ENCODE measurements around the gene HAUS8.

HAUS8 gene

GRCh38 chr19:17021793-17022590 lies 53.3 kb downstream of the HAUS8 start:
- H3K9me3 ChIP-seq (ENCODE audit: control insufficient read depth, insufficient read depth, low read length) = peaks cover 10% of the 10 kb centered on the region
- no peaks in the 10 kb centered on the region for H3K79me2 ChIP-seq (ENCODE audit: control insufficient read depth, low read length)
- H3K27ac ChIP-seq (ENCODE audit: low read depth, low read length) = no peak overlapping the region
- no peak overlapping the region for H3K4me3 ChIP-seq (ENCODE audit: low read length)
- H3K27me3 ChIP-seq (ENCODE audit: control insufficient read depth, low read length) = no peaks in the 10 kb centered on the region
- H3K4me2 ChIP-seq (ENCODE audit: low read length) = no peak overlapping the region
- no peaks in the 10 kb centered on the region for H4K20me1 ChIP-seq (ENCODE audit: control insufficient read depth, insufficient read depth, low read depth, low read length)
- no peak for TF ChIP-seq EZH2phosphoT487 (IDR thresholded peaks at IDR 0.05; ENCODE audit: borderline replicate concordance, low read length)
- TF ChIP-seq CTCF (IDR thresholded peaks at IDR 0.05; ENCODE audit: low read depth, low read length, poor library complexity, severe bottlenecking) = no peak
- H3K4me1 ChIP-seq (ENCODE audit: control insufficient read depth, low read length) = peaks cover 20% of the 10 kb centered on the region
- peaks cover 3% of the 10 kb centered on the region; the same call in 1 of the 2 replicates for H3F3A ChIP-seq (ENCODE audit: control insufficient read depth, insufficient read depth)
- H3K36me3 ChIP-seq (ENCODE audit: control insufficient read depth, low read length) = no peaks in the 10 kb centered on the region
- H3K9me2 ChIP-seq (replicated peaks; ENCODE audit: control insufficient read depth, low read length) = no peaks in the 10 kb centered on the region

GRCh38 chr19:17021328-17021727 lies 53.9 kb downstream of the HAUS8 start:
- peaks cover 3% of the 10 kb centered on the region; the same call in 1 of the 2 replicates for H3F3A ChIP-seq (ENCODE audit: control insufficient read depth, insufficient read depth)
- no peak overlapping the region for H3K4me2 ChIP-seq (ENCODE audit: low read length)
- H3K4me3 ChIP-seq (ENCODE audit: low read length) = no peak overlapping the region
- H3K27me3 ChIP-seq (ENCODE audit: control insufficient read depth, low read length) = no peaks in the 10 kb centered on the region
- no peak overlapping the region for H3K27ac ChIP-seq (ENCODE audit: low read depth, low read length)
- no peaks in the 10 kb centered on the region for H4K20me1 ChIP-seq (ENCODE audit: control insufficient read depth, insufficient read depth, low read depth, low read length)
- H3K36me3 ChIP-seq (ENCODE audit: control insufficient read depth, low read length) = no peaks in the 10 kb centered on the region
- no peaks in the 10 kb centered on the region for H3K9me2 ChIP-seq (replicated peaks; ENCODE audit: control insufficient read depth, low read length)
- TF ChIP-seq EZH2phosphoT487 (IDR thresholded peaks at IDR 0.05; ENCODE audit: borderline replicate concordance, low read length) = no peak
- TF ChIP-seq CTCF (IDR thresholded peaks at IDR 0.05; ENCODE audit: low read depth, low read length, poor library complexity, severe bottlenecking) = no peak
- no peaks in the 10 kb centered on the region for H3K79me2 ChIP-seq (ENCODE audit: control insufficient read depth, low read length)
- peaks cover 20% of the 10 kb centered on the region for H3K4me1 ChIP-seq (ENCODE audit: control insufficient read depth, low read length)
- peaks cover 10% of the 10 kb centered on the region for H3K9me3 ChIP-seq (ENCODE audit: control insufficient read depth, insufficient read depth, low read length)

- Histone ChIP-seq H3K9me3 (ENCODE audit: control insufficient read depth, insufficient read depth, low read length) (peaks cover 10% of the 10 kb centered on the region), H4K20me1 (ENCODE audit: control insufficient read depth, insufficient read depth, low read depth, low read length) (no peaks in the 10 kb centered on the region), H3K4me3 (ENCODE audit: low read length) (no peak overlapping the region), H3K27me3 (ENCODE audit: control insufficient read depth, low read length) (no peaks in the 10 kb centered on the region), H3F3A (ENCODE audit: control insufficient read depth, insufficient read depth) (peaks cover 3% of the 10 kb centered on the region; the same call in 1 of the 2 replicates), H3K4me1 (ENCODE audit: control insufficient read depth, low read length) (peaks cover 20% of the 10 kb centered on the region), H3K27ac (ENCODE audit: low read depth, low read length) (no peak overlapping the region), H3K79me2 (ENCODE audit: control insufficient read depth, low read length) (no peaks in the 10 kb centered on the region), H3K4me2 (ENCODE audit: low read length) (no peak overlapping the region), H3K9me2 (replicated peaks; ENCODE audit: control insufficient read depth, low read length) (no peaks in the 10 kb centered on the region), H3K36me3 (ENCODE audit: control insufficient read depth, low read length) (no peaks in the 10 kb centered on the region)
- TF ChIP-seq EZH2phosphoT487 (IDR thresholded peaks at IDR 0.05; ENCODE audit: borderline replicate concordance, low read length) = no peak
- TF ChIP-seq CTCF (IDR thresholded peaks at IDR 0.05; ENCODE audit: low read depth, low read length, poor library complexity, severe bottlenecking) = no peak
Measured at GRCh38 chr19:17020823-17021222, 54.4 kb downstream of the HAUS8 start.
